Measurements from ENCODE around the gene CIRBP. TPM values are rescaled to one million over a fixed set of nuclear protein-coding genes. Genes with fewer than 3 reads are reported as not detected.

The CIRBP gene
- total RNA-seq, 1 experiment from 2014 or later, result 263 TPM

DNA sequence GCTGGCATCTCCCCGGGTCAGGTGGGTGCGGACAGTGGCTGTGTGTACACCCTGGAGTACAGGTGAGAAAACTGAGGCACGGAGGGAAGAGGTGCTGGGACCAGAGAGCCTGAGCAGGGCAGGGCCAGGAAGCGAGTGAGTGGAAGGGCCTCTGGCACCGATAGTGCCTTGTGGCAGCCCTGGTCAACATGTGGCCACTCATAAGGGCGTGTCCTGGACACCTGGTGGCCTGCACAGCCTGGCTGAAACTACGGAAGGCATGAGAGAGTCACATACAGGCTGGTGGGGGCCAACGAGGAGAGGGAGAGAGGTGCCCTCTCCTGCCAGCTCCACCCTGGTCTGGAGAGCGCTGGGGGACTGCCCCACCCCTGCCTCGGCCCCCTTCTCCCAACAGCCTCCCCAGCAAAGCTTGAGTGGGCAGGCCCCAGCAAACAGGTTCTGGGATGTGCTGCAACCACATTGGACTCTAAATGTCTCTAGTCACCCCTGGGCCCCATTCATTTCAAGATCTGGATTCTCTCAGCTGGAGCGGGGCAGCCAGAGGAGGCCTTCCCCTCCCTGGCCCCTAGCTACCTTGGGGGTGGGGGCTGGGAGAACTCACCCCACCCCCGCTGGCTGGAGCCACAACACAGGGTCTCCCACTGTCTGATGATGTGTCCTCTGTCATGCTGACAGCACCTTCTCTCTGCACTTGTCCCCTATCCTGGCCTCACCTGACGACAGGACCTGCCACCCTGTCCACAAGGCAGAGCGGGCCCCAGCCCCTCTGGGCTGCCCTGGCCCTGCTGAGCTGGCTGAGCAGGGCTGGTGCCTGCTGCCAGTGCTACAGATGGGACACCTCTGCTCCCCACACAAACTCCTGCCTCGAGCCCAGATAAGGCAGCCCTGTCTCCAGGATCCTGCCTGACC is 37.1 kb upstream of the CIRBP start:
- H3K4me2 ChIP-seq (ENCODE audit: insufficient read depth, insufficient read length, low read length), result no peak overlapping the region
- H3K27ac Mint-ChIP-seq, result peak overlapping the region; percentile 57 to 86 (median 59); a peak in 3 of 7 replicates
- H4K20me1 ChIP-seq (ENCODE audit: control insufficient read depth, insufficient read depth, insufficient read length), result no peaks in the 10 kb centered on the region
- H3K9me3 ChIP-seq (ENCODE audit: control insufficient read depth, low read depth, low read length), result no peaks in the 10 kb centered on the region
- H3K27ac ChIP-seq (ENCODE audit: insufficient read length, low read depth, low read length), result no peak overlapping the region
- H3K23ac ChIP-seq (ENCODE audit: insufficient read length, low read depth, low read length), result no peak overlapping the region
- H3K9ac ChIP-seq (ENCODE audit: extremely low read depth, insufficient read length, low read length), result no peak overlapping the region
- H3K23me2 ChIP-seq (ENCODE audit: insufficient read length, low read depth, low read length, poor library complexity, severe bottlenecking), result peaks cover 5% of the 10 kb centered on the region
- DNase-seq, result no peak
- H2BK15ac ChIP-seq (ENCODE audit: low read depth, low read length), result no peak overlapping the region
- H3K9me3 Mint-ChIP-seq, result no peaks in the 10 kb centered on the region
- H3K14ac ChIP-seq (ENCODE audit: insufficient read depth, low read length), result no peak overlapping the region
- H3K56ac ChIP-seq (ENCODE audit: insufficient read length, low read depth, low read length), result no peak overlapping the region
- no peaks in the 10 kb centered on the region for H3K27me3 Mint-ChIP-seq (ENCODE audit: low read depth)
- no peak overlapping the region for H3K18ac ChIP-seq (ENCODE audit: insufficient read length, low read depth, low read length)
- no peaks in the 10 kb centered on the region for H3K79me2 ChIP-seq (ENCODE audit: insufficient read depth, low read length)
- H4K8ac ChIP-seq (replicated peaks; ENCODE audit: insufficient read length, low read depth, low read length), result no peak overlapping the region
- no peaks in the 10 kb centered on the region for H3K4me1 ChIP-seq (ENCODE audit: insufficient read depth, low read length)
- H2BK20ac ChIP-seq (ENCODE audit: low read depth, low read length, poor library complexity, severe bottlenecking), result no peak overlapping the region
- no peaks in the 10 kb centered on the region for H3K27me3 ChIP-seq (ENCODE audit: insufficient read depth, low read length)
- H3T11ph ChIP-seq (ENCODE audit: low read length), result no peak overlapping the region
- no peak overlapping the region for H4K5ac ChIP-seq (ENCODE audit: insufficient read length, low read depth, low read length)
- no peak overlapping the region for H4K91ac ChIP-seq (ENCODE audit: insufficient read length, low read depth, low read length)
- no peak overlapping the region for H2BK120ac ChIP-seq (ENCODE audit: low read depth, low read length, poor library complexity, severe bottlenecking)
- no peak overlapping the region for H3K4me3 Mint-ChIP-seq
- no peak overlapping the region for H2AK5ac ChIP-seq (ENCODE audit: insufficient read length, low read length)
- TF ChIP-seq, protein P1, sequence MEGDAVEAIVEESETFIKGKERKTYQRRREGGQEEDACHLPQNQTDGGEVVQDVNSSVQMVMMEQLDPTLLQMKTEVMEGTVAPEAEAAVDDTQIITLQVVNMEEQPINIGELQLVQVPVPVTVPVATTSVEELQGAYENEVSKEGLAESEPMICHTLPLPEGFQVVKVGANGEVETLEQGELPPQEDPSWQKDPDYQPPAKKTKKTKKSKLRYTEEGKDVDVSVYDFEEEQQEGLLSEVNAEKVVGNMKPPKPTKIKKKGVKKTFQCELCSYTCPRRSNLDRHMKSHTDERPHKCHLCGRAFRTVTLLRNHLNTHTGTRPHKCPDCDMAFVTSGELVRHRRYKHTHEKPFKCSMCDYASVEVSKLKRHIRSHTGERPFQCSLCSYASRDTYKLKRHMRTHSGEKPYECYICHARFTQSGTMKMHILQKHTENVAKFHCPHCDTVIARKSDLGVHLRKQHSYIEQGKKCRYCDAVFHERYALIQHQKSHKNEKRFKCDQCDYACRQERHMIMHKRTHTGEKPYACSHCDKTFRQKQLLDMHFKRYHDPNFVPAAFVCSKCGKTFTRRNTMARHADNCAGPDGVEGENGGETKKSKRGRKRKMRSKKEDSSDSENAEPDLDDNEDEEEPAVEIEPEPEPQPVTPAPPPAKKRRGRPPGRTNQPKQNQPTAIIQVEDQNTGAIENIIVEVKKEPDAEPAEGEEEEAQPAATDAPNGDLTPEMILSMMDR (conservative IDR thresholded peaks at IDR 0.05), result no peak
- H3K36me3 Mint-ChIP-seq (ENCODE audit: insufficient read depth in 1 of 3, low read depth in 3 of 3), result peaks cover 2 to 34% (median 22%) of the 10 kb centered on the region in 3 experiments; a peak in 5 of 7 replicates
- no peak overlapping the region for H3K4ac ChIP-seq (ENCODE audit: low read depth, low read length)
- H2BK5ac ChIP-seq (ENCODE audit: insufficient read length, low read length), result no peak overlapping the region
- 0 out of 4 replicates have a peak, but pooled peaks cover 0 to 2% of the 10 kb centered on the region in 2 experiments for H3K4me1 Mint-ChIP-seq
- WGBS (ENCODE audit: extremely low coverage, insufficient read length, low lambda C conversion rate), result no CpG with 5 or more reads among the region's 15 CpGs
- no peak overlapping the region for H2BK12ac ChIP-seq (ENCODE audit: insufficient read length, low read depth, low read length)
- no peaks in the 10 kb centered on the region for H3K79me1 ChIP-seq (ENCODE audit: insufficient read depth, low read depth, low read length, poor library complexity, severe bottlenecking)
- H2AFZ ChIP-seq (ENCODE audit: low read length), result no peak overlapping the region
